Fibroblast of the conjunctiva (primary cell): ENCODE data around the gene PPME1.

Experiments
- DNase-seq: peaks from one replicate; pipeline ENCODE4 v3.0.0-alpha.2; 2010; ENCODE audit warnings: low read depth

PPME1 gene

GRCh38 chr11:74159642-74160041 lies 11.4 kb upstream of the PPME1 start:
- DNase-seq, result no peak

DNA sequence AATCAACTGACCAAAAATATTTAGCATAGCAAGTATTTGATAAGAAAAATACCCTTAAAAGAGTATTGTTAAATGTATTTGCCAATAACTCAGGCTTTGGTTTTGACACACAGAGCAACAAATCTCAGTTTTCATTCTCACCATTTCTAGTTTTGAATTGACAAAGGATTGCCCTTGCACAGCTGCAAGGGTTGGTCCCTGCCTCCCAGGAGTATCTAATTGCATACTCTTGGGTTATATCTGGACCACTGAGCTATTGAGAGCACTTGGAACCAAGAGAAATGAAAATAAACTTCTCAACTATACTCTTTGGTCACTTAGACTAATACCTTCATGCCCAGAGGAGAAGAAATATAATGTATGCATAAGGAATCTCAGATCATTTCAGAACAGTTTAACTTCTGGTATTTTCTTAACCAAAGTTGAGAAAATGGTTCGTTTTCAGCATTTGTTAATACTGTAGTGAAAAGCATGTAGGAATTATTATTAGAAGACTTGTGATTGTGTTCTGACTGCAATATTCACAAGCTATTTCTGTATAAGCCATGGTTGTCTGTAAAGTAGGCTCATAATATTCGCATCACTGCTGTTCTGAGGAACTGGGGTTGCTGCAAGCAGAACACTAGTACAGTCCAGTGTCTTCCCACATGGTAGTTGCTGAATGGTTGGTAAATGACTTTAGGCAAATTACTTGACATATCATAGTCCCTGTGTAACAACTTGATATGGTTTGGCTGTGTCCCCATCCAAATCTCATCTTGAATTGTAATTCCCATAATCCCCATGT lies 8.2 kb upstream of the PPME1 start:
- no peak for DNase-seq

GRCh38 chr11:74168838-74169237 lies 2.3 kb upstream of the PPME1 start:
- no peak for DNase-seq

GRCh38 chr11:74169738-74170458 lies 1.2 kb upstream of the PPME1 start:
- no peak for DNase-seq

DNA sequence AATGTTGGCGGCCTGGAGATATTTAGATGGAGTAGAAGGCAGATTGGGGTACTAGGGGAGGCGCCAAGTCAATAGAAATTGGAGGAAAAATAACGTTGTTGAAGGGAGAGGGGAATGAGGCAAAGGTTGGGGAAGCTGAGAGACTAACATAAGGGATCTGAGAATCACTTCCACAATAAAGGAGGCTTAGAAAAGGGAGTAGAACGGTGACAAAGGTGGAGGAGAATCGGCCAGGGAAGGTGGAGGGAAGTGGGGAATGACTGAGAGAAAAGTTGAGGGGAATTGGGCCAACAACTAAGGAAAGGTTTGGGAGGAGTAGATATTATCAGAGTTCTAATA lies 510 bp downstream of the PPME1 start:
- DNase-seq, result no peak

GRCh38 chr11:74171997-74172396 lies 908 bp downstream of the PPME1 start:
- DNase-seq, result no peak

DNA sequence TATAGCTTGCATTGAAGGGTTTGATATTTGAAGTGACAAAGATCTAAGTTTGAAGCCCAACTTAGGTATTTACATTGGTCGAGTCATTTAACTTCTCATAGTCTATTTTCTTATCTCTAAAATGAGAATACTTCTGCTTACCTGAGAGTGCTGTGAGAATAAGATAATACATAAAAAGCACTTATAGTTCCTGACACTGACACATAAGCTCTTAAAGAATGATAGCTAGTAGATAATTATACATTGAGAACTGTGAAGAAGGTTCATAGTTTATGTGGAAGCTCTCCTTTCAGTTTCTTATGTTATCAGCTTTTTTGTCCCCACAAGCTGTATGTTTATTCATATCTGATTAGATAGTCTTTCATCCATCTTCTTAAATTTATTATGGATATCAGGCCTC lies 4.8 kb downstream of the PPME1 start:
- no peak for DNase-seq

GRCh38 chr11:74179234-74180052 lies 8.4 kb downstream of the PPME1 start:
- no peak for DNase-seq

DNA sequence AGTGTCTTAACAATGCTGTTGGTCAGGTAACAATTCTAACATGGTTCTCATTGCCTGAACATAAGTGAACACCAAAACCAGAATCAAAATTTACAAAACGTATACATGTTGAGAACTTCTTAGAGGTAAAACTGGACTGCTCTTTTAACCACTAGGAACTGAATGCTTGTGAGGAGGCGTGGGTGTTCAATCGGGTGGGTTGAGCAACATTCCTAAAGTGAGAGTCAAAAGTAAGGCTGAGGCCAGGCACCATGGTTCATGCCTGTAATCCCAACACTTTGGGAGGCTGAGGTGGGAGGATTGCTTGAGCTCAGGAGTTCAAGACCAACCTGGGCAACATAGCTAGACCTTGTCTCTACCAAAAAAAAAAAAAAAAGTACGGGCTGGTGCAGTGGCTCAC lies 11.5 kb downstream of the PPME1 start:
- DNase-seq, result no peak

DNA sequence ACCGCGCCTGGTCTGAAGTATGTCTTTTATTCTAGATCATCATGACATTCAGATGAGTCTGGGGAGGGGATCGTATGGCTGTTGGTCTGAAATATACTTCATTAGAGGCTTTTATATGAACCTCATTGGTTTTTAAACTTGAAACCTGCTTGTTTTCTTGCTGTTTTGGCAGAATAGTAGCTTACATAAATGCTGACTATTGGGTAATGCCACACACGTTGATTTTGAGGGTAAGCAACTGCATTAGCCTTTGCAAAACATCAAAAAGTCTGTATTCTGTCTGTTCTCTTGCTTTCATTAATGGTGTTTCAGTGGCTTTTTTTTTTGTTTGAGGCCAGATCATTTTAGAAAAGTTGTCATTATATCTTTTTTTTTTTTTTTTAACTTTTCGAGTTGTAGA lies 14.2 kb downstream of the PPME1 start:
- no peak for DNase-seq

DNA sequence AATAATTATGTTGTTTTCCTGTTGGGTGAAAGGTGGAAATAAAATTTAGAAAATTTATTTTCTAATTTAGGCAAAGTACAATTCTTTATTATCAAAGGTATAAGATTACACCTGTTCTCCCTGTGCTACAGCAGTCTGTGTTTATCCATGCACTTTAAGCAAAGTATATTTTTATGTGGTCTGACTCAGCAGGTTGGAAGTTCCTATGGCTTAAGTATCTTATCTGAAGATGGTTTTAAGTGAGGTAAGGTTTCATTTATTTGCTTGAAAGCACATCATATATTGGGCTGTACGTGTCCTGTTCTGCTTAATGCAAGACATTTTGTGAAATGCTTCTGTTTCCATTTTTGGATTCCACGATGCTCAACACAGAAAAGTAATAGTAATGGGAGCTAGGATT lies 14.6 kb downstream of the PPME1 start:
- no peak for DNase-seq

DNA sequence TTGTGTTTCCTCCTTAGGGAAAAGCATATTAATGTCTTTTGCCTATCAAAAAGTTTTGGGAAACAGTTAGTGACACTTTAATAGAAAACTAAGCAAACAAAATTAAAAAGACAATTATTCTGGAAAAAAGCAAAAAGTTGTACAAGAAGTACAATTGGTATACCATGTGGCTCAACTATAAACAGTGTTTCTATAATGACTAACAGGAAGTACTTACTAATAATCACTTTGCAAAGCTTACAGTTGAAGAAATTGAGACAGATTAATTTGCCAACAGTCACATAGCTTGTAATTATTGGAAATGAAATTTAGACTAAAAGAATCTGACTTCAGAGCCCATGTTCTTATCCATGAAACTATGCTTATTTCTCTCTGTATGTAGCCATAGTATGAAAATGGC lies 24.7 kb downstream of the PPME1 start:
- no peak for DNase-seq

DNA sequence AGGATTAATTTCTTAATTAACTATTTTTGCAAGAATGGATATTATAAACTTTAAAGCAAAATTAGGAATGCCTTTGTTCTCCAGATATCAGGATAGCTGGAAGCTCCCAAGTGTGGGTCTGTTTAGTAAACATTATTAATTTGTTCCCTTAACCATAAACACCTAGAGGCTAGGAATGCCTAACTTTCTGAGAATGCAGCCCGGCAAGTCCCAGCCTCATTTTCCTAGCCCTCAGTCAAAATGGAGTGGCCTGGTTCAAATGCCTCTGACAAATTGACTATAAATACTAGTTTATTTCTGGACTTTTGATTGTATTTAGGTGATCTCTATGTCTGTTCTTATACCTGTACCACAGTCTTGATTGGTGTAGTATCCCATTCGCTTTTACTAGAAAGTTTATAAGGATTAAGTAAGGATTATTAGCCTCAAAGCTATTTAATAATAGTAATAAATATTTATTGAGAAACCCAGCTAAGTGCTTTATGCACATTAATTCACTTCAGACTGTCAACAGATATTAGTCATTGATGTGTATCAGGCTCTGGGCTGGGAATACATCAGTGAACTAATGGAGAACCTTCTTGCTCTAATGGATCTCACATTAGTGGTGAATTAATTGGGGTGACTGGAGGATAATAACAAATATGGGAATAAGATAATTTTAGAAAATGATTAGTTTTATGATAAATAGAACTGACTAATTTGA lies 25.8 kb downstream of the PPME1 start:
- DNase-seq, result no peak

GRCh38 chr11:74203966-74204365 lies 32.9 kb downstream of the PPME1 start:
- peak; percentile 1 for DNase-seq

DNA sequence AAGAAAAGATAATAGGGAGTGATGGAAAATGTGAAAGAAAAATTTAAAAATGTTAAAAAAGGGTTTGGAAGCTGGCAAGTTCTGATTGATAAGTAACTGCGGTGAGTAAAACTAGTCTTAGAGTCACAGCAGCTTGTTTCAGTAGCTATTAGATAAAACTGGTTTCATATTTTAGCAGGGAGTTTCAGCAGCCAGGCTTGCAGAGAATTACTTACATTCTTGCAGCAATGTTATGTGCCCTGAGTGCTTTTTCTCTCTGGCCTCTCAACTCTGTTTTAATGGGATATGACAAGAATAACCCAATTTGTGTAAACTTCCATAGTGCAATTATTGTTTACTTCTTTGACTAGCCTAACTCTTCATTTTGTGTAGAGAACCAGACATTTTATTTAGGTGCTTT lies 33.6 kb downstream of the PPME1 start:
- no peak for DNase-seq

- no peak for DNase-seq
Observed at GRCh38 chr11:74205181-74205580, 34.1 kb downstream of the PPME1 start.

GRCh38 chr11:74206746-74207145 lies 35.7 kb downstream of the PPME1 start:
- DNase-seq, result no peak

DNA sequence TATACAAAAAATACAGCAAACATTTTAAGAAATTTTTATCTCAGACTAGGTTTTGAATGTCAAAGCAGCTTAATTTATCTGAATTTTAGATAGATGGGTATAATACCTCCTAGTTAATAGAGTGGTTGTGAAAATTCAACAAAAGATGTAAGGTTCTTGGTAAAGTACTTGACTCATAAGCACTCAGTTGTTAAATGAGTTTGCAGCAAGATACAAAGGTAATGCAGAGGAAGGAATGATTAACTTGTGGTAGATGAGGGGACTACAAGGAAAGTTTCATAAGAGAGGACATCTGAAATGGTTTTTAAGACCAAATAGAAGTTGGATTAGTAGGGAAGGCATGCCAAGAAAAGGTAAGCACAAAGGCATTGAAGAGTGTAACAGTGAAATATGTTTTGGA lies 37.4 kb downstream of the PPME1 start:
- DNase-seq, result no peak

- no peak for DNase-seq
Observed at GRCh38 chr11:74212533-74212932, 41.4 kb downstream of the PPME1 start.

DNA sequence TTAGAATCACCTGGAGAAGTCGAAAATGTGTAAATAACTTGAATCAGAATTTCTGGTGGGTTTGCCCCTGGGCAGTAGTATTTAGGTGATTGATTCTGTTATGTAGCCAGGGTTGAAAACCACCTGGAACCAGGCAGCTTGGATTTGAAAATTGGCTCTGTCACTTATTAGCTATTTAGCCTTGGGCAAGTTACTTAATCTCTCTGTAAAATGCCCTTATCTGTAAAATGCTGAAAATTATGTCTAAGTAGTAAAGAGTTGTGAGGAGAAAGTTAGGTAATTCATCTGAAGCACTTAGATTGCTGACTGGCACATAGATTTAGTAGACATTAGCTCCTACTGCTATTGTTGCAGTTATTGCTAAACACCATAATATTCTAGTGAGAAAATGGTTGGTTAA lies 49.3 kb downstream of the PPME1 start:
- no peak for DNase-seq

- no peak for DNase-seq
Observed at GRCh38 chr11:74221816-74222215, 50.7 kb downstream of the PPME1 start.

DNA sequence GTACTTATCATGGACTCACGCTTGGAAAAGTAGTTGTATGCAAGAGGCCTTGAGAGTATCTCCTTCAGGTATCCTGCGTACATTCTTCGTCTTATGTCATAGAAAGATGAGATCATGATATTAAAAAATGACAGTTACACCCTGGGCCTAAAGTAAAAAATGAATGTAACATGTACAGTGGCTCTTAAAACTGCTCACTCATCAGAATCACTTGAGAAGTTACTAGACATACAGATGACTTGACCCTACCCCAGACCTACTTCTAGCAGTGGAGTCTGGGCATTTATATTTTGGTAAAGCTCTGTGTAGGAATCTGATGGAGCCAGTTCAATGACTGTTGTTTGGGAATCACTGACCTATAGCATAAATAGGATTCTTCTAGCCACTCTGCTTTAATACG lies 54.5 kb downstream of the PPME1 start:
- DNase-seq, result no peak
